ENCODE data around the gene UBR1.
"Not testable (repeated sequence)": the region's sequence is repeated elsewhere in the genome, so short reads cannot be mapped to it uniquely, and the experiment has no call there.

Gene UBR1

GRCh38 chr15:43048935-43049334, 56.9 kb downstream of the UBR1 start:
- no peak for DNase-seq

GRCh38 chr15:43046484-43046883, 59.4 kb downstream of the UBR1 start:
- DNase-seq, result no peak

- DNase-seq, result no peak
Measured at GRCh38 chr15:43042885-43043284, 63.0 kb downstream of the UBR1 start.

GRCh38 chr15:43041085-43041484, 64.8 kb downstream of the UBR1 start:
- not testable (repeated sequence) for DNase-seq

GRCh38 chr15:43035240-43035639, 70.6 kb downstream of the UBR1 start:
- not testable (repeated sequence) for DNase-seq

GRCh38 chr15:43029476-43029875, 76.4 kb downstream of the UBR1 start:
- DNase-seq, result no peak

- no peak for DNase-seq
Measured at GRCh38 chr15:43025150-43025549, 80.7 kb downstream of the UBR1 start.

- not testable (repeated sequence) for DNase-seq
Measured at GRCh38 chr15:43014671-43015070, 91.2 kb downstream of the UBR1 start.

- no peak for DNase-seq
Measured at GRCh38 chr15:43009206-43009605, 96.6 kb downstream of the UBR1 start.

- DNase-seq, result no peak
Measured at GRCh38 chr15:43008150-43008549, 97.7 kb downstream of the UBR1 start.

GRCh38 chr15:43007551-43007950, 98.3 kb downstream of the UBR1 start:
- no peak for DNase-seq

GRCh38 chr15:43006991-43007390, 98.8 kb downstream of the UBR1 start:
- DNase-seq, result no peak

GRCh38 chr15:43004886-43005595, 100.8 kb downstream of the UBR1 start:
- DNase-seq, result not testable (repeated sequence)

GRCh38 chr15:42999201-42999779, 106.5 kb downstream of the UBR1 start:
- DNase-seq, result no peak

- DNase-seq, result no peak
Measured at GRCh38 chr15:42996871-42997270, 109.0 kb downstream of the UBR1 start.

- no peak for DNase-seq
Measured at GRCh38 chr15:42994546-42994945, 111.3 kb downstream of the UBR1 start.

GRCh38 chr15:42992626-42993025, 113.2 kb downstream of the UBR1 start:
- DNase-seq, result no peak

- DNase-seq, result no peak
Measured at GRCh38 chr15:42986693-42987342, 119.0 kb downstream of the UBR1 start.

- no peak for DNase-seq
Measured at GRCh38 chr15:42984493-42985034, 121.3 kb downstream of the UBR1 start.

- DNase-seq, result not testable (repeated sequence)
Measured at GRCh38 chr15:42979113-42979512, 126.7 kb downstream of the UBR1 start.

- DNase-seq, result no peak
Measured at GRCh38 chr15:42974202-42974862, 131.5 kb downstream of the UBR1 start.

GRCh38 chr15:42973114-42973513, 132.7 kb downstream of the UBR1 start:
- DNase-seq, result no peak

- no peak for DNase-seq
Measured at GRCh38 chr15:42971830-42972229, 134.0 kb downstream of the UBR1 start.

All from activated CD4-positive, alpha-beta T cell treated with anti-CD3 and anti-CD28 coated beads for 4 hours (primary cell).